HFF-Myc (cell line): ENCODE measurements around the gene OR13C8.
"Not testable (repeated sequence)": the region's sequence is repeated elsewhere in the genome, so short reads cannot be mapped to it uniquely, and the experiment has no call there.

ENCODE experiments used
- DNase-seq: peaks from one replicate; pipeline ENCODE4 v3.0.0-alpha.2; 2011; ENCODE audit warnings: low read depth; ENCODE audit errors: extremely low read depth
- H3K4me3 ChIP-seq: replicated peaks from 2 replicates; pipeline ENCODE4 v1.5.1; 2011; ENCODE audit warnings: low read depth, mild to moderate bottlenecking, control low read depth, low read length
- CTCF ChIP-seq: IDR thresholded peaks from 2 replicates; pipeline ENCODE4 v1.5.1; 2012; ENCODE audit warnings: mild to moderate bottlenecking, low read depth, low read length, control low read depth; ENCODE audit errors: missing control alignments

The OR13C8 gene

GRCh38 chr9:104568868-104569267 is at the start of gene OR13C8:
TSS of gene OR13C8 (plus strand) at chr9:104569168. CDS start at chr9:104569168, 0 bp downstream.
- no peak for DNase-seq
- H3K4me3 ChIP-seq = no peak within 1 kb of the TSS
- no peak for TF ChIP-seq CTCF

GRCh38 chr9:104520241-104520640 is 48.7 kb upstream of the OR13C8 start:
- not testable (repeated sequence) for DNase-seq, H3K4me3 ChIP-seq

GRCh38 chr9:104527109-104527508 is 41.9 kb upstream of the OR13C8 start, which contains the start of gene OR13C4:
TSS of gene OR13C4 (minus strand) at chr9:104527209. CDS start at chr9:104527209, 0 bp downstream.
- no peak for TF ChIP-seq CTCF
- no peak for DNase-seq
- H3K4me3 ChIP-seq = no peak within 1 kb of the TSS

- no peak for TF ChIP-seq CTCF
- H3K4me3 ChIP-seq = no peak within 1 kb of the TSS
- DNase-seq = no peak
Measured at GRCh38 chr9:104536756-104537155, 32.2 kb upstream of the OR13C8 start, which contains the start of gene OR13C3. TSS of gene OR13C3 (minus strand) at chr9:104536856. CDS start at chr9:104536723, 133 bp downstream.

GRCh38 chr9:104539275-104539674 is 29.7 kb upstream of the OR13C8 start:
- no peak for DNase-seq
- H3K4me3 ChIP-seq = no peak overlapping the region
- no peak for TF ChIP-seq CTCF

- H3K4me3 ChIP-seq = no peak overlapping the region
- TF ChIP-seq CTCF = no peak
- DNase-seq = no peak
Measured at GRCh38 chr9:104544644-104545043, 24.3 kb upstream of the OR13C8 start.

GRCh38 chr9:104553261-104553660 is 15.7 kb upstream of the OR13C8 start:
- no peak overlapping the region for H3K4me3 ChIP-seq
- no peak for TF ChIP-seq CTCF
- no peak for DNase-seq

- no peak for DNase-seq
- no peak overlapping the region for H3K4me3 ChIP-seq
- no peak for TF ChIP-seq CTCF
Measured at GRCh38 chr9:104555521-104555920, 13.4 kb upstream of the OR13C8 start.
